Epithelial cell of proximal tubule (primary cell): ENCODE results near the gene PTGDR2. TPM values are rescaled to one million over a fixed set of nuclear protein-coding genes. Genes with fewer than 3 reads are reported as not detected.

Experiments used
- DNase-seq: peaks from one replicate; pipeline ENCODE4 v3.0.0-alpha.2; 2011; ENCODE audit warnings: low read depth
- H3K4me3 ChIP-seq: 2 replicates; pipeline ENCODE4 v1.5.1; 2011; ENCODE audit warnings: low read depth, mild to moderate bottlenecking, low read length
- total RNA-seq: library from RNA; depleted of rRNA; stranded (reverse); fragments of >200 nt; gene quantifications from 2 replicates; pipeline ENCODE4 v1.2.3, GENCODE V29; 2015
- TF ChIP-seq, protein P1 (sequence below): conservative IDR thresholded peaks from 2 replicates; pipeline ENCODE4 v1.5.1; 2012; ENCODE audit warnings: low read depth, mild to moderate bottlenecking, low read length

The PTGDR2 gene
- total RNA-seq, 1 donor from 2014 or later, result not detected

DNA sequence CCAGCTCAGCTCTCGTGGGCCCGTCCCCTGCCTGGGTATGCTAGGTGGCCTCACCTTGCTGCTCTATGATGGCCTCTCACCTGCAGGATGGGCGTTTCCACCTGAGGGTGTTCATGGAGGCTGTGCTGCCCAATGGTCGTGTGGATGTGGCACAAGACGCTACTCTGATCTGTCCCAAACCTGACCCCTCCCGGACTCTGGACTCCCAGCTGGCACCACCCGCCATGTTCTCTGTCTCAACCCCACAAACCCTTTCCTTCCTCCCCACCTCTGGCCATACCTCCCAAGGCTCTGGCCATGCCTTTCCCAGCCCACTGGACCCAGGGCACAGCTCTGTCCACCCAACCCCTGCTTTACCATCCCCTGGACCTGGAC, 13.7 kb upstream of the PTGDR2 start:
- no peak for DNase-seq
- H3K4me3 ChIP-seq, result no peak overlapping the region
- TF ChIP-seq, protein P1, sequence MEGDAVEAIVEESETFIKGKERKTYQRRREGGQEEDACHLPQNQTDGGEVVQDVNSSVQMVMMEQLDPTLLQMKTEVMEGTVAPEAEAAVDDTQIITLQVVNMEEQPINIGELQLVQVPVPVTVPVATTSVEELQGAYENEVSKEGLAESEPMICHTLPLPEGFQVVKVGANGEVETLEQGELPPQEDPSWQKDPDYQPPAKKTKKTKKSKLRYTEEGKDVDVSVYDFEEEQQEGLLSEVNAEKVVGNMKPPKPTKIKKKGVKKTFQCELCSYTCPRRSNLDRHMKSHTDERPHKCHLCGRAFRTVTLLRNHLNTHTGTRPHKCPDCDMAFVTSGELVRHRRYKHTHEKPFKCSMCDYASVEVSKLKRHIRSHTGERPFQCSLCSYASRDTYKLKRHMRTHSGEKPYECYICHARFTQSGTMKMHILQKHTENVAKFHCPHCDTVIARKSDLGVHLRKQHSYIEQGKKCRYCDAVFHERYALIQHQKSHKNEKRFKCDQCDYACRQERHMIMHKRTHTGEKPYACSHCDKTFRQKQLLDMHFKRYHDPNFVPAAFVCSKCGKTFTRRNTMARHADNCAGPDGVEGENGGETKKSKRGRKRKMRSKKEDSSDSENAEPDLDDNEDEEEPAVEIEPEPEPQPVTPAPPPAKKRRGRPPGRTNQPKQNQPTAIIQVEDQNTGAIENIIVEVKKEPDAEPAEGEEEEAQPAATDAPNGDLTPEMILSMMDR, result no peak

DNA sequence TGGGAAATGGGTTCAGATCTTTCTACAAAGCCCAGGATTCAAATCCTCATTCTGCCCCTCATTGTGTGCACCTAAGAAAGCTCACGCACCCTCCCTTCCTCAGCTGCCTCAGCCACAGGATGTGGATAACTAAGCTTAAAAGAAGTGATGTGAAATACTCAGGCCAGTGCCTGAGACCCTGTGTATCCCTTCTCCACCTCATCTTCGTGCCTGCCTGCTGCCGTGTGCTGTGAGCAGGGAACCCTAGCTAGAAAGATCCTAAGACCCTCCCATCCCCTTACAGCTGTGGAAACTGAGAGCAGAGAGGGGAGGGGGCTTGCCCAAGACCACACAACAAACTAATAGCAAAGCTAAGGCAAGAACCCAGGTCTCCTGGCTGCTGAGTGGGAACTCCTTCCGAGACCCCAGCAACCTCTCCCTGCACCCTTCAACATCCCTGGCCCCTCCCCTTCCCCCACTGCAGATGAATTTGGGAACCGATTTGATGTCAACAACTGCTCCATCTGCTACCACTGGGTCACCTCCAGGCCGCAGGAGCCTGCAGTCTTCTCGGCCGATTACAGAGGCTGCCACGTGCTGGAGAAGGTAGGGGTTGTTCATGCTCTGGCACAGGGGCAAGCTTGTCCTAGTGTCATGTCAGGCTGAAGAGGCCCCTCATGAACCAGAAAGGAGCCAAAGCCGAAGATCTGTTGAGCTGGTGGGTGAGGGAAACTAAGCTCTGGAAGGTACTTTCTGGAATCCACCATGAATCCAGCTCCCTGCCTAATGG, 13.1 kb upstream of the PTGDR2 start:
- no peak for DNase-seq
- H3K4me3 ChIP-seq, result no peak overlapping the region
- TF ChIP-seq, protein P1, result no peak

DNA sequence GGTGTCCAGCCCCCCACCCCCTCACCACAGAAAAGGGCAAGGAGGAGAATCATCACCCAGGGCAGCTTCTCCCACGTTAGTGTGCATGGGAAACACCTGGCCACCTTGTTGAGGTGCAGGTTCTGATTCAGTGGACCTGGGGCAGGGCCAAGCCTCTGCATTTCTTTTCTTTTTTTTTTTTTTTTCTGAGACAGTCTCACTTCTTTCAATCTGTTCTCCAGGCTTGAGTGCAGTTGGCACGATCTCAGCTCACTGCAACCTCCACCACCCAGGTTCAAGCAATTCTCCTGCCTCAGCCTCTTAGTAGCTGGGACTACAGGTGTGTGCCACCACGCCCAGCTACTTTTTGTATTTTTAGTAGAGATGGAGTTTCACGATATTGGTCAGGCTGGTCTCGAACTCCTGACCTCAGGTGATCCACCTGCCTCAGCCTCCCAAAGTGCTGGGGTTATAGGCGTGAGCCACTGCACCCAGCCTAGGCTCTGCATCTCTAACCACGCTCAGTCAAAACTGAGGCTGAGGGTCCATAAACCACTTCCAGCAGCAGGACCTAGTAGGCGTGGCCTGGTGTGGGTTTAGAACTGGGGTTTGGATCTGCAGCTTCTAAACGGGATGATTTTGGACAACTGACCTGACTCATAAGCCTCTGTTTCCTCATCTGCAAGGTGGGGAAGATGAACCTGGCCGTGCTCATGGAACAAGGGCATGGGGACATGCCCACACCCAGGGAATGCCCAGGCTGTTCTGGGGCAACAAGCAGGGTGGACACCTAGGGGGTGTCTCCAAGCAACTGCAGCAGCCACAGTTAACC, 12.3 kb upstream of the PTGDR2 start:
- TF ChIP-seq, protein P1, result no peak
- no peak overlapping the region for H3K4me3 ChIP-seq
- no peak for DNase-seq

DNA sequence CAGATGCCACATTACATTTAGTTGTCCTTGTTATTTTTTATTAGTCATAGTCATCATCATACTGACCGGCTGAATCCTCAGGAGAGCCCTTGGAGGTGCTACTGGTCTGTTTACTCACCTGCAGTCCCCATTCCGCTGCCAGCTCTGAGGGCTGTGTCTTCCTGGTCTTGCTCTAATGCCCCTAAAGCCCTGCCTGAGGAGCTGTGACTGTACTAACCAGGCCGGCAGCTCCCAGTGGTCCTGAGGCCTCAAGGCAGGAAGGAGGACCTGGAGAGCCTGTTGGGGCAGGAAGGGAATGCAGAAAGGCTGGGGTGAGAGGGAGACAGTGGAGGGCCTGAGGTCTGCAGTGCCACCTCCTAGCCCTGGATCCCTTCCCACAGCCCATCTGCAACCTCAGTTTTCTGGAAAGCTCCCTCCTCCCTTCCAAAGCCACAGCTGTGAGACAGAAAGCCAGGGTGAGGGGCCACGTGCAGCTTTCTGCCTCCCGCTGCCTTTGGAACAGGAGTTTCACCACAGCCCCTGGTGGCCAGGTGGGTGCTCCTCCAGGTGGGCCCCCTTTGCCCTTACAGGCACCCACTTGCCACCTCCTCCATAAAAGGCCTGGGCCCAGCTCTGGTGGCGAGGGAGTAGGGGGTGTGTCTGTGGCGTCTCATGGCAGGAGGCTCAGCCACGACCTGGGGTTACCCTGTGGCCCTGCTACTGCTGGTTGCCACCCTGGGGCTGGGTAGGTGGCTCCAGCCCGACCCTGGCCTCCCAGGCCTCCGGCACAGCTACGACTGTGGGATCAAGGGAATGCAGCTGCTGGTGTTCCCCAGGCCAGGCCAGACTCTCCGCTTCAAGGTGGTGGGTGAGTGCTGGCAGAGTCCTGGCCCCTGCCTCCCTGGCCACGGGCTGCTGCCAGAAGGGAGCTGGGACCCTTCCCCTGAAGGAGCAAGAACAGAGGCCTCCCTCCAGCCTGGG, 11.4 kb upstream of the PTGDR2 start, which contains the start of gene ZP1:
ZP1 (plus strand) TSS at position 632 of the 960 bp plus-strand sequence; CDS start at position 652, 20 bp downstream.
- no peak for DNase-seq
- no peak within 1 kb of the TSS for H3K4me3 ChIP-seq
- TF ChIP-seq, protein P1, result no peak

DNA sequence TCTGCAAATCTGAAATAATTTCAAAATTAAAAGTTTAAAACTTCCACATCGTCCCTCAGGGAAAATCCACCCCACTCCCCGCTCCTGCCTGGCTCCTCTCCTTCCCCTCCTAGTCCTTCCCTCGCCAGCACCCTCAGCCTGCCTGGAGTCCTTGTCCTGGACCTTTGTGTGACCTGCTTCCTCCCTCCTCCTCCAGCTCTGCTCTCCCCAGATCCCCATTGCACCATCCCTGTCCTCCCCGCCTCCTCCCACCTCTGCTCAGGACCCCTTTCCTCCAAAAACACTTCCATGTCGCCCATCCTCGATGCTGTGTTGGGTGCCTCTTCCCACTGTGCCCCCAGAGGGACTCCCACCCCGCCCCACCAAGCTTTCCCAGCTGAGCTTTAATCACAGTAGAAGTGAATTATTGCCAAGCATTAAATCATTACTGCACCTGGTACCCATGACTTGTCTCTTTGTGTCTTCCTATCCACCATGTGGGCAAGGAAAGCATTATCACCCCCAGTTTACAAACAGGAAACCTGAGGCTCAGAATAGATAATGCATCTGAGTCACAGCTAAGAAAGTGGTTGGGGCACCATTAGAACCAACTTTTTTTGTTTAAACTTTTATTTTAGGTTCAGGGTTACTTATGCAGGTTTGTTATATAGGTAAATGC, 9.2 kb upstream of the PTGDR2 start:
- TF ChIP-seq, protein P1, result no peak
- no peak overlapping the region for H3K4me3 ChIP-seq
- DNase-seq, result no peak
